H1 (cell line): ENCODE data around the gene CHRNG. TPM values are rescaled to one million over a fixed set of nuclear protein-coding genes. Genes with fewer than 3 reads are reported as not detected.

Experiments used
- CTCF ChIA-PET: fragments of 300-600 bp; sonication (Branson Sonifier 250); formaldehyde crosslinking; loops from one replicate; lab custom pipeline; 2021; ENCODE audit not compliant: partially characterized antibody; lab: Charles Lee
- POLR2A ChIA-PET: fragments of 300-600 bp; sonication (Branson Sonifier 250); formaldehyde crosslinking; loops from one replicate; lab custom pipeline; 2021; ENCODE audit warnings: inconsistent platforms; ENCODE audit not compliant: partially characterized antibody; lab: Charles Lee
- DNase-seq, 2 experiments: peaks; one replicate each; pipeline versions ENCODE4 v3.0.0 to v3.0.0-alpha.2; 2010 to 2022; ENCODE audit warnings: low spot score in 2 of 2, low read depth in 1 of 2, mixed read lengths in 1 of 2
- FAIRE-seq: peaks from 2 replicates; lab custom pipeline; 2011; peaks lifted over from hg19 to GRCh38; lab: Jason Lieb, UNC
- H2AFZ ChIP-seq: 2 replicates; pipeline ENCODE4 v1.8.1; 2012; ENCODE audit warnings: low read length, inconsistent platforms
- H2AK5ac ChIP-seq: 2 replicates; pipeline ENCODE4 v1.6.1; 2013; ENCODE audit warnings: low read depth, low read length
- H2BK120ac ChIP-seq: replicated peaks from 2 replicates; pipeline ENCODE3; 2013; ENCODE audit warnings: low read depth, low read length, inconsistent platforms
- H2BK12ac ChIP-seq: 2 replicates; pipeline ENCODE4 v1.6.1; 2013; ENCODE audit warnings: low read depth, low read length
- H2BK15ac ChIP-seq: 2 replicates; pipeline ENCODE4 v1.6.1; 2013; ENCODE audit warnings: low read length
- H2BK20ac ChIP-seq: 2 replicates; pipeline ENCODE4 v1.6.1; 2013; ENCODE audit warnings: low read length
- H2BK5ac ChIP-seq: 2 replicates; pipeline ENCODE4 v1.6.1; 2013; ENCODE audit warnings: low read depth, low read length
- H3K14ac ChIP-seq: 2 replicates; pipeline ENCODE4 v1.6.1; 2013; ENCODE audit warnings: inconsistent platforms; ENCODE audit not compliant: insufficient read length
- H3K18ac ChIP-seq: 2 replicates; pipeline ENCODE4 v1.6.1; 2013; ENCODE audit warnings: low read length; ENCODE audit errors: extremely low read depth
- H3K23ac ChIP-seq: 2 replicates; pipeline ENCODE4 v1.6.1; 2013; ENCODE audit warnings: inconsistent platforms; ENCODE audit not compliant: insufficient read length
- H3K23me2 ChIP-seq: 2 replicates; pipeline ENCODE4 v1.6.1; 2013; ENCODE audit warnings: low read depth, low read length
- H3K27ac ChIP-seq: 2 replicates; pipeline ENCODE4 v1.6.1; 2011; ENCODE audit warnings: low read depth, low read length, inconsistent platforms
- H3K27me3 ChIP-seq, 4 experiments: replicated peaks in 1 of 4; 1 replicate in 1 of 4; 2 replicates in 3 of 4; pipeline versions ENCODE4 v1.6.1 to v1.8.1; 2011 to 2013; ENCODE audit warnings: low read length in 3 of 4, mild to moderate bottlenecking in 3 of 4, inconsistent platforms in 2 of 4, mixed read lengths in 2 of 4, moderate library complexity in 1 of 4; ENCODE audit not compliant: control insufficient read depth in 3 of 4, insufficient read depth in 3 of 4; ENCODE audit errors: extremely low read depth in 1 of 4
- H3K36me3 ChIP-seq, 4 experiments: 2 replicates each; pipeline versions ENCODE4 v1.6.1 to v1.8.1; 2011 to 2013; ENCODE audit warnings: mild to moderate bottlenecking in 4 of 4, low read length in 3 of 4, moderate library complexity in 2 of 4, control low read depth in 1 of 4, inconsistent platforms in 1 of 4; ENCODE audit not compliant: insufficient read depth in 4 of 4, control insufficient read depth in 2 of 4
- H3K4ac ChIP-seq: replicated peaks from 2 replicates; pipeline ENCODE3; 2013; ENCODE audit warnings: low read length, low read depth, mixed read lengths, inconsistent platforms; ENCODE audit not compliant: insufficient read length
- H3K4me1 ChIP-seq, 4 experiments: replicated peaks in 1 of 4; 1 replicate in 1 of 4; 2 replicates in 3 of 4; pipeline versions ENCODE4 v1.6.1 to v1.8.1; 2011 to 2013; ENCODE audit warnings: low read length in 3 of 4, inconsistent platforms in 2 of 4, mixed read lengths in 1 of 4; ENCODE audit not compliant: insufficient read depth in 4 of 4, control insufficient read depth in 3 of 4
- H3K4me2 ChIP-seq, 2 experiments: 2 replicates each; pipeline versions ENCODE4 v1.6.1 to v1.8.1; 2011 to 2013; ENCODE audit warnings: low read depth in 2 of 2, low read length in 2 of 2, control low read depth in 1 of 2, inconsistent platforms in 1 of 2, mild to moderate bottlenecking in 1 of 2; ENCODE audit not compliant: insufficient read depth in 1 of 2
- H3K4me3 ChIP-seq, 4 experiments: fragments of 200-600, 300-600 bp in 1 of 4; sonication (generic), shearing (Covaris generic), sonication (Bioruptor Twin) in 1 of 4; 2 replicates each; pipeline versions ENCODE4 v1.5.1 to v1.8.1; 2011 to 2016; ENCODE audit warnings: low read length in 4 of 4, low read depth in 3 of 4, control low read depth in 2 of 4, inconsistent platforms in 2 of 4, mild to moderate bottlenecking in 2 of 4, mixed read lengths in 1 of 4, moderate library complexity in 1 of 4; ENCODE audit not compliant: insufficient read depth in 2 of 4; ENCODE audit errors: extremely low read depth in 1 of 4
- H3K56ac ChIP-seq: replicated peaks from 2 replicates; pipeline ENCODE3; 2013; ENCODE audit warnings: low read depth, mild to moderate bottlenecking, mixed read lengths, low read length, inconsistent platforms; ENCODE audit not compliant: insufficient read length
- H3K79me1 ChIP-seq: 2 replicates; pipeline ENCODE4 v1.6.1; 2013; ENCODE audit warnings: low read depth, low read length, control low read depth
- H3K79me2 ChIP-seq, 2 experiments: 2 replicates each; pipeline versions ENCODE4 v1.6.1 to v1.8.1; 2012 to 2013; ENCODE audit warnings: low read length in 2 of 2, mild to moderate bottlenecking in 2 of 2, inconsistent platforms in 1 of 2; ENCODE audit not compliant: insufficient read depth in 2 of 2, control insufficient read depth in 1 of 2
- H3K9ac ChIP-seq, 4 experiments: replicated peaks in 1 of 4; 1 replicate in 1 of 4; 2 replicates in 3 of 4; pipeline versions ENCODE4 v1.6.1 to v1.8.1; 2011 to 2013; ENCODE audit warnings: low read depth in 3 of 4, low read length in 3 of 4, control low read depth in 2 of 4, mild to moderate bottlenecking in 2 of 4, moderate library complexity in 2 of 4, inconsistent platforms in 1 of 4; ENCODE audit errors: extremely low read depth in 1 of 4
- H3K9me3 ChIP-seq, 2 experiments: 2 replicates each; pipeline versions ENCODE4 v1.6.1 to v1.8.1; 2012 to 2013; ENCODE audit warnings: mild to moderate bottlenecking in 2 of 2, moderate library complexity in 2 of 2, control low read depth in 1 of 2, inconsistent platforms in 1 of 2, low read depth in 1 of 2, low read length in 1 of 2, mixed read lengths in 1 of 2; ENCODE audit not compliant: insufficient read depth in 2 of 2
- H4K20me1 ChIP-seq, 2 experiments: replicated peaks in 1 of 2; 2 replicates each; pipeline versions ENCODE3 to v1.8.1; 2011 to 2013; ENCODE audit warnings: inconsistent platforms in 2 of 2, low read length in 2 of 2, mild to moderate bottlenecking in 1 of 2; ENCODE audit not compliant: insufficient read depth in 2 of 2, control insufficient read depth in 1 of 2
- H4K5ac ChIP-seq: 2 replicates; pipeline ENCODE4 v1.6.1; 2013; ENCODE audit warnings: low read length, low read depth, mixed read lengths, inconsistent platforms; ENCODE audit not compliant: insufficient read length
- H4K8ac ChIP-seq: 2 replicates; pipeline ENCODE4 v1.8.0; 2013; ENCODE audit warnings: mild to moderate bottlenecking, moderate library complexity, low read length, inconsistent platforms; ENCODE audit not compliant: insufficient read depth; ENCODE audit errors: extremely low read depth
- H4K91ac ChIP-seq: replicated peaks from 2 replicates; pipeline ENCODE3; 2013; ENCODE audit warnings: low read length, mixed read lengths, inconsistent platforms; ENCODE audit not compliant: insufficient read length
- CBX5 ChIP-seq: fragments of 300-800, 300-1000 bp; sonication (generic); IDR thresholded peaks from 2 replicates; pipeline ENCODE4 v1.7.1; 2016; ENCODE audit warnings: antibody characterized with exemption, low read length, low read depth
- CBX8 ChIP-seq: fragments of 300-800, 300-1000 bp; sonication (generic); IDR thresholded peaks from 2 replicates; pipeline ENCODE4 v1.7.1; 2016; ENCODE audit warnings: low read depth, low read length, borderline replicate concordance
- CEBPB ChIP-seq: IDR thresholded peaks from 2 replicates; pipeline ENCODE4 v1.6.1; 2012; ENCODE audit warnings: low read depth, low read length
- HDAC6 ChIP-seq: IDR thresholded peaks from one replicate; pipeline ENCODE4 v1.7.1; 2012; ENCODE audit warnings: low read depth, mild to moderate bottlenecking, inconsistent platforms, low read length, moderate library complexity
- JUN ChIP-seq: IDR thresholded peaks from 2 replicates; pipeline ENCODE4 v1.6.1; 2011; ENCODE audit warnings: low read depth, mild to moderate bottlenecking, improper control_type of control experiment, low read length
- JUND ChIP-seq: IDR thresholded peaks from 2 replicates; pipeline ENCODE4 v1.6.1; 2011; ENCODE audit warnings: mild to moderate bottlenecking, improper control_type of control experiment, low read length
- KDM5A ChIP-seq: fragments of 200-600 bp; IDR thresholded peaks from 2 replicates; pipeline ENCODE4 v1.7.1; 2012; ENCODE audit warnings: mild to moderate bottlenecking, low read length, inconsistent platforms, mixed read lengths
- MAFK ChIP-seq: IDR thresholded peaks from 2 replicates; pipeline ENCODE4 v1.6.1; 2012; ENCODE audit warnings: low read depth, mild to moderate bottlenecking, improper control_type of control experiment, low read length
- NANOG ChIP-seq: IDR thresholded peaks from 2 replicates; pipeline ENCODE4 v1.6.1; 2011; ENCODE audit warnings: low read length, low read depth, mild to moderate bottlenecking, inconsistent platforms; ENCODE audit not compliant: insufficient read depth, poor library complexity, severe bottlenecking
- POLR2A ChIP-seq, 2 experiments: IDR thresholded peaks; 1 replicate in 1 of 2; 2 replicates in 1 of 2; pipeline ENCODE4 v1.6.1; 2011; ENCODE audit warnings: low read depth in 2 of 2, low read length in 2 of 2, mild to moderate bottlenecking in 2 of 2; ENCODE audit errors: control extremely low read depth in 1 of 2
- RFX5 ChIP-seq: IDR thresholded peaks from 2 replicates; pipeline ENCODE4 v1.6.1; 2011; ENCODE audit warnings: low read depth, low read length, improper control_type of control experiment, borderline replicate concordance
- SAP30 ChIP-seq: fragments of 300-600 bp; sonication (generic); IDR thresholded peaks from 2 replicates; pipeline ENCODE4 v1.7.1; 2012; ENCODE audit warnings: low read length, moderate library complexity, mild to moderate bottlenecking, inconsistent platforms; ENCODE audit not compliant: insufficient read depth, insufficient replicate concordance
- SIN3A ChIP-seq, 2 experiments: IDR thresholded peaks in 1 of 2; conservative IDR thresholded peaks in 1 of 2; 2 replicates each; pipeline ENCODE4 v1.6.1; 2011 to 2012; ENCODE audit warnings: low read length in 2 of 2, improper control_type of control experiment in 1 of 2, low read depth in 1 of 2, mild to moderate bottlenecking in 1 of 2
- SIRT6 ChIP-seq: IDR thresholded peaks from one replicate; pipeline ENCODE4 v1.7.1; 2012; ENCODE audit warnings: low read length, inconsistent platforms
- WGBS, 2 experiments: shearing (Covaris generic) in 1 of 2; methylation state at CpG; one replicate each; pipeline versions ENCODE4 v1.1.6 to v1.1.7; 2013 to 2015; ENCODE audit warnings: low lambda C conversion rate in 2 of 2, mixed read lengths in 2 of 2, inconsistent platforms in 1 of 2, low coverage in 1 of 2, missing lambda C conversion rate in 1 of 2; ENCODE audit not compliant: insufficient replicate concordance in 2 of 2, insufficient coverage in 1 of 2, insufficient read length in 1 of 2; ENCODE audit errors: extremely low coverage in 1 of 2, missing lambda C conversion rate in 1 of 2; 5-methylcytosine and 5-hydroxymethylcytosine counted together
- polyA plus RNA-seq, 7 experiments: library from polyadenylated mRNA; depleted of rRNA in 3 of 7; stranded (reverse) in 5 of 7; unstranded in 2 of 7; fragments of >200 nt in 5 of 7; fragments of 200-250 nt in 2 of 7; gene quantifications; 1 replicate in 5 of 7; 2 replicates in 1 of 7; 4 replicates in 1 of 7; pipeline versions ENCODE4 v1.2.1 to v1.2.3, GENCODE V29; 2011 to 2013; ENCODE audit warnings: missing spikeins in 2 of 7, mixed read lengths in 2 of 7
- total RNA-seq: library from RNA; stranded (reverse); fragmentation: NEBNext Ultra II Directional; extraction: Animal tissue kit (Norgen Biotek cat#: 25700); gene quantifications from 2 replicates; pipeline ENCODE4 v1.2.1, GENCODE V29; 2021

CHRNG gene
- total and polyA plus RNA-seq, 2 of the 8 experiments (the other 6 are each of a cell fraction or from before 2014, with no cell fraction given): 0.05 TPM; not detected in 1

- FAIRE-seq (no peak), DNase-seq (no peak)
- Histone ChIP-seq H2AFZ (no peak overlapping the region), H2AK5ac (no peak overlapping the region), H4K8ac (no peak overlapping the region; the same call in 1 of the 2 replicates), H3K14ac (no peak overlapping the region), H4K20me1 (peaks cover 3 to 4% of the 10 kb centered on the region in 2 experiments), H4K91ac (no peak overlapping the region), H2BK20ac (no peak overlapping the region), H2BK12ac (no peak overlapping the region), H3K23me2 (peaks cover 10% of the 10 kb centered on the region; the same call in 1 of the 2 replicates), H3K23ac (no peak overlapping the region), H2BK15ac (no peak overlapping the region), H2BK5ac (no peak overlapping the region), H3K4me1 (peaks cover 0 to 22% (median 9%) of the 10 kb centered on the region in 4 experiments; a peak in 6 of 7 replicates), H4K5ac (no peak overlapping the region), H3K27ac (no peak overlapping the region), H3K9me3 (no peaks in the 10 kb centered on the region), H3K79me2 (no peaks in the 10 kb centered on the region), H3K56ac (no peak overlapping the region), H3K4me3 (peak overlapping the region in 3 of 4 experiments; percentile 41 to 60 (median 52); a peak in 4 of 8 replicates), H3K4me2 (peak overlapping the region; percentile 54 to 84), H3K27me3 (peaks cover 19 to 45% (median 37%) of the 10 kb centered on the region in 4 experiments), H3K9ac (no peak overlapping the region), H3K79me1 (no peaks in the 10 kb centered on the region), H3K4ac (no peak overlapping the region), H3K36me3 (no peaks in the 10 kb centered on the region), H3K18ac (no peak overlapping the region), H2BK120ac (no peak overlapping the region)
- ChIA-PET CTCF (interaction anchor here (0.9 to 10.6 kb wide), 26 partner anchors 10 to 671 kb away, joined by 3 to 176 read pairs (median 10); partner anchors contain the start of genes ALPG and CHRNG), POLR2A (interaction anchor here (0.7 to 1.7 kb wide), 7 partner anchors 15 to 79 kb away, joined by 3 to 5 read pairs (median 4); no protein-coding TSS in a partner anchor)
- 32% methylated on average over 16 of the region's 16 CpGs; no CpG with 5 or more reads in 1 of the 2 experiments for WGBS, 2 experiments
- no peak for TF ChIP-seq JUN
- TF ChIP-seq HDAC6: no peak
- no peak for TF ChIP-seq SIRT6
- TF ChIP-seq CBX8: no peak
- TF ChIP-seq MAFK: no peak
- no peak for TF ChIP-seq CBX5
- TF ChIP-seq JUND: no peak
- no peak for TF ChIP-seq CEBPB
- TF ChIP-seq RFX5: no peak
- no peak for TF ChIP-seq SIN3A (conservative IDR thresholded peaks at IDR 0.05 in 1 of 2, IDR thresholded peaks at IDR 0.05 in 1 of 2; ENCODE audit: low read depth in 1 of 2, low read length in 2 of 2)
- no peak for TF ChIP-seq KDM5A
- no peak for TF ChIP-seq SAP30
- TF ChIP-seq NANOG: no peak
- no peak for TF ChIP-seq POLR2A (IDR thresholded peaks at IDR 0.05; ENCODE audit: control extremely low read depth in 1 of 2, low read depth in 2 of 2, low read length in 2 of 2)
Observed at GRCh38 chr2:232523402-232523681, 16.1 kb upstream of the CHRNG start.
